Endothelial cell of umbilical vein (primary cell): ENCODE measurements around the gene EHMT1.

Experiments used
- CTCF ChIP-seq, 2 donors: IDR thresholded peaks; 1 replicate in 1 of 2; 2 replicates in 1 of 2; pipeline ENCODE4 v1.5.1; 2011; ENCODE audit warnings: low read length in 2 of 2, mild to moderate bottlenecking in 2 of 2, moderate library complexity in 2 of 2, control low read depth in 1 of 2, inconsistent platforms in 1 of 2, low read depth in 1 of 2; ENCODE audit not compliant: insufficient read depth in 1 of 2; ENCODE audit errors: extremely low read depth in 1 of 2
- EZH2 ChIP-seq: IDR thresholded peaks from 2 replicates; pipeline ENCODE4 v1.6.1; 2012; ENCODE audit warnings: borderline replicate concordance, low read depth, mild to moderate bottlenecking, moderate library complexity, low read length, inconsistent platforms; ENCODE audit not compliant: severe bottlenecking
- FOS ChIP-seq: IDR thresholded peaks from 2 replicates; pipeline ENCODE4 v1.6.1; 2011; ENCODE audit warnings: mild to moderate bottlenecking, low read length, moderate library complexity, borderline replicate concordance; ENCODE audit not compliant: insufficient read depth
- JUN ChIP-seq: IDR thresholded peaks from 2 replicates; pipeline ENCODE4 v1.6.1; 2011; ENCODE audit warnings: borderline replicate concordance, low read depth; ENCODE audit not compliant: insufficient read length, insufficient read depth
- MAX ChIP-seq: IDR thresholded peaks from 2 replicates; pipeline ENCODE4 v1.6.1; 2011; ENCODE audit not compliant: insufficient read depth, insufficient read length
- POLR2A ChIP-seq: IDR thresholded peaks from 2 replicates; pipeline ENCODE4 v1.6.1; 2012; ENCODE audit warnings: low read depth, mild to moderate bottlenecking, control low read depth, low read length
- POLR2AphosphoS5 ChIP-seq: IDR thresholded peaks from 2 replicates; pipeline ENCODE4 v1.6.1; 2012; ENCODE audit warnings: low read depth, mild to moderate bottlenecking, control low read depth, low read length, moderate library complexity; ENCODE audit not compliant: insufficient read depth

GRCh38 chr9:137798901-137799629, 180.3 kb downstream of the EHMT1 start:
- no peak for TF ChIP-seq CTCF (IDR thresholded peaks at IDR 0.05; ENCODE audit: extremely low read depth in 1 of 2, insufficient read depth in 1 of 2, low read depth in 1 of 2, low read length in 2 of 2)
- no peak for TF ChIP-seq POLR2A
- TF ChIP-seq EZH2: no peak
- no peak for TF ChIP-seq POLR2AphosphoS5
- no peak for TF ChIP-seq MAX
- no peak for TF ChIP-seq JUN
- TF ChIP-seq FOS: no peak
